ENCODE data around the gene IGSF3. TPM values are rescaled to one million over a fixed set of nuclear protein-coding genes. Genes with fewer than 3 reads are reported as not detected.

The IGSF3 gene
- total RNA-seq, 2 donors from 2014 or later = 1.5 to 8.0 TPM

DNA sequence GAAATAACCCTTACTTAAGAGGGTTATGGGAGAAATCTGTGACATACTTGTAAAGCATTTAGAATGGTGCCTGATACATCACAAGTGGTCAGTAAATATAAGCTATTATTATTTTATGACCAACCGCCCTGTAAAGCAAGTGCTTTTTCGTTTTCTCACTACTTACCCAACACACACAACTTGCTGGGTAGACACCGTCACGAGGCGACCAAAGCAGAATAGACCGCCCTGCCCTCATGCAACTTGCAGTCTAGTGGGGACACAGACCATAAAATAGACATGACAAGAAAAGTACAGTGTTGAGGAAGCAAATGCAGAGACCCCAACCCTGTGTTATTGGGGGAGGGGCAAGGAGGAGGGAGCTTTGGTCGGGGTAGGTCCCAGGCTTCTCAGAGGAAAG is 744 bp upstream of the IGSF3 start:
- no peak for ATAC-seq (ENCODE audit: insufficient number of reproducible peaks, low FRiP score, low read depth)
- Histone ChIP-seq H3K4me1 (ENCODE audit: control insufficient read depth in 1 of 2, low read depth in 2 of 2) (peaks cover 11 to 13% of the 10 kb centered on the region in 2 donors), H3K4me3 (peak overlapping the region; percentile 89), H3K27ac (no peak overlapping the region), H3K27me3 (replicated peaks; ENCODE audit: insufficient read depth) (no peaks in the 10 kb centered on the region), H3K9me3 (no peaks in the 10 kb centered on the region), H3K36me3 (no peaks in the 10 kb centered on the region)
- TF ChIP-seq, protein P1, sequence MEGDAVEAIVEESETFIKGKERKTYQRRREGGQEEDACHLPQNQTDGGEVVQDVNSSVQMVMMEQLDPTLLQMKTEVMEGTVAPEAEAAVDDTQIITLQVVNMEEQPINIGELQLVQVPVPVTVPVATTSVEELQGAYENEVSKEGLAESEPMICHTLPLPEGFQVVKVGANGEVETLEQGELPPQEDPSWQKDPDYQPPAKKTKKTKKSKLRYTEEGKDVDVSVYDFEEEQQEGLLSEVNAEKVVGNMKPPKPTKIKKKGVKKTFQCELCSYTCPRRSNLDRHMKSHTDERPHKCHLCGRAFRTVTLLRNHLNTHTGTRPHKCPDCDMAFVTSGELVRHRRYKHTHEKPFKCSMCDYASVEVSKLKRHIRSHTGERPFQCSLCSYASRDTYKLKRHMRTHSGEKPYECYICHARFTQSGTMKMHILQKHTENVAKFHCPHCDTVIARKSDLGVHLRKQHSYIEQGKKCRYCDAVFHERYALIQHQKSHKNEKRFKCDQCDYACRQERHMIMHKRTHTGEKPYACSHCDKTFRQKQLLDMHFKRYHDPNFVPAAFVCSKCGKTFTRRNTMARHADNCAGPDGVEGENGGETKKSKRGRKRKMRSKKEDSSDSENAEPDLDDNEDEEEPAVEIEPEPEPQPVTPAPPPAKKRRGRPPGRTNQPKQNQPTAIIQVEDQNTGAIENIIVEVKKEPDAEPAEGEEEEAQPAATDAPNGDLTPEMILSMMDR (IDR thresholded peaks at IDR 0.05) = no peak
- DNase-seq (ENCODE audit: low spot score) = no peak

DNA sequence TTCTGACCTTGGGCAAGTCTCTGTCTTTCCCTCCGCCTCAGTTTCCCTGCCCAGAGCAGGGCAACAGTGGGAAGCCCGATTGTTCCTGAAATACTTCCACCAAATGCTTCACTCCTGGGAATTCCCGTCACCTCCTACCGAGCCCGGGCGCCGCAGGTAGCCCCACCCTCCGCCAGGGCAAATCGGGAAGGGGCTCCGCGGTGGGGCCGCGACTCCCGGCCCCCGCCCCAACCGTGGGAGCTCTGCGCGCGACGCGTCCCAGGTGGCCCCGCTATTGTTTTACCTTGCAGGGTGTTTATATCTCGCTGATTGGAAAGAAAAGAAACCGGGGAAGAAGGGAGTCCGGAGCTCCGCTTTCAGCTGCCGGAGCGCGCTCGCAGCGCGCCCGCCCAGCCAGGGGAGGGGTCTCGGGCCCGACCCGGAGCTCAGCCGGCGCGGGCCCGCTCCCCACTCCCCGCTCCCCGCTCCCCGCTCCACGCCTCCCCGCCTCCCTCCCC is 407 bp downstream of the IGSF3 start:
- Histone ChIP-seq H3K36me3 (no peaks in the 10 kb centered on the region), H3K4me3 (peak overlapping the region; percentile 89), H3K4me1 (ENCODE audit: control insufficient read depth in 1 of 2, low read depth in 2 of 2) (peaks cover 11 to 13% of the 10 kb centered on the region in 2 donors), H3K27ac (no peak overlapping the region), H3K9me3 (no peaks in the 10 kb centered on the region), H3K27me3 (replicated peaks; ENCODE audit: insufficient read depth) (no peaks in the 10 kb centered on the region)
- no peak for ATAC-seq (ENCODE audit: insufficient number of reproducible peaks, low FRiP score, low read depth)
- no peak for DNase-seq (ENCODE audit: low spot score)
- TF ChIP-seq, protein P1 (IDR thresholded peaks at IDR 0.05) = no peak

DNA sequence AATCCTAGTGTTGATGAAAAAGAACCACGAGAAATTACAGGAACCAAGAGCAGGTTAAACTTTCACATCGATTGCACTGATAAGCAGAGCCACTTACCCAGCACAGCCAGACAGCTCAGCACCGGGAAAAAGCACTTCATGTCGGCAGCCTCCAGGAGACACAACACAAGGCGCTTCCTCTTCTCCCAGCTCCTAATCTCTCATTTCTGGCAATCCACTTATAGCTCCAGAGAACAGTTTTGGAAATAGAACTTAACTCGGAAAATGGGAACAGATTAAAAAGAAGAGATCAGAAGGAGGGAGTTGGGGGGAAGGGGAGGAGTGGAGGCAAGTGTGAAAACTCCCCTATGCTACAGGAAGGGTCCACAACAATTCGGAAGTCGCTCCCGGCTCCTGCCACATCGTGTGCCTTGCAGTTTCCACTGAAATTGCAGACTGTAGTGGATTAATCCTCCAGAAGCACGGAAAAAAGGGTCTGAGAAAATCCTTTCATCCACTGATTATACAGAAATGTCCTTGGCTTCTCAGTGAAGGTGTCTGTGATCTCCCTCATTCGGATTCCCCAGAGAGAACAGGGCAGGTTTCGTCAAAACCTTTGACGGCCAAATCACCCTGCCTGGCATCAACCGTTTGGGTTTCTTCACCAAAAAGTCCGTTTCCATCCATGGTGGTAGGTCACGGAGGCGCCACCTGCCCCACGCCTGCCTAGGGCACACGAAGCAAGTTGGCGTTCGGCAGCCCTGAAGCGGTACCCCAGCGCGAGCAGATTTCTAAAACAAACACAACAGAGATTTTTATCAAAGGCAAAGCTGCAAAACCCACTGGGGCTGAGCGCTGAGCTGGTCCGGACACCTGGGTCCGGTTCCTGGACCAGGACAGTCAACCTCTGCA is 1.1 kb downstream of the IGSF3 start:
- H3K36me3 ChIP-seq = no peaks in the 10 kb centered on the region
- no peak overlapping the region for H3K27ac ChIP-seq
- H3K4me3 ChIP-seq = peak overlapping the region; percentile 89
- H3K4me1 ChIP-seq (ENCODE audit: control insufficient read depth in 1 of 2, low read depth in 2 of 2) = peaks cover 11 to 13% of the 10 kb centered on the region in 2 donors
- H3K9me3 ChIP-seq = no peaks in the 10 kb centered on the region
- ATAC-seq (ENCODE audit: insufficient number of reproducible peaks, low FRiP score, low read depth) (no peak), DNase-seq (ENCODE audit: low spot score) (no peak)
- H3K27me3 ChIP-seq (replicated peaks; ENCODE audit: insufficient read depth) = no peaks in the 10 kb centered on the region
- TF ChIP-seq, protein P1 (IDR thresholded peaks at IDR 0.05) = no peak

DNA sequence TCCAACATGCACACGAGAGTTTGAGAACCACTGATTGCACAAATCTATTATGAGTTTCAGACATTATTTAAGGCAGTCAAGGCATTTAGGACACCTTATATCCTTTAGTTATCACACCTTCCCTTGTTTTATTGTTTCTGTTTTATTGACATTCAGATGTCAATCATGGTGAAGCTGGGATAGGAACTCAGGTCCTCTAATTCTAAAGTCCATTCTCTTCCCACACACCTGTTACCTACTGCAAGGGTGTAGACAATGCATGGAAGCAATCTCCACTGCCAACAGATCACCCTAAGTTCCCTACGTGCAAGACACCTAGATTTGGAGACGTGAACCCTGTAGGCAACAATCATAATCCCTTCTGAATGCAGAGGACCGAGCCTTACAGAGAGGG is 2.6 kb downstream of the IGSF3 start:
- Histone ChIP-seq H3K4me1 (ENCODE audit: control insufficient read depth in 1 of 2, low read depth in 2 of 2) (peaks cover 11 to 13% of the 10 kb centered on the region in 2 donors), H3K27me3 (replicated peaks; ENCODE audit: insufficient read depth) (no peaks in the 10 kb centered on the region), H3K4me3 (no peak overlapping the region), H3K36me3 (no peaks in the 10 kb centered on the region), H3K9me3 (no peaks in the 10 kb centered on the region), H3K27ac (no peak overlapping the region)
- TF ChIP-seq, protein P1 (IDR thresholded peaks at IDR 0.05) = no peak
- DNase-seq (ENCODE audit: low spot score) (no peak), ATAC-seq (ENCODE audit: insufficient number of reproducible peaks, low FRiP score, low read depth) (no peak)

DNA sequence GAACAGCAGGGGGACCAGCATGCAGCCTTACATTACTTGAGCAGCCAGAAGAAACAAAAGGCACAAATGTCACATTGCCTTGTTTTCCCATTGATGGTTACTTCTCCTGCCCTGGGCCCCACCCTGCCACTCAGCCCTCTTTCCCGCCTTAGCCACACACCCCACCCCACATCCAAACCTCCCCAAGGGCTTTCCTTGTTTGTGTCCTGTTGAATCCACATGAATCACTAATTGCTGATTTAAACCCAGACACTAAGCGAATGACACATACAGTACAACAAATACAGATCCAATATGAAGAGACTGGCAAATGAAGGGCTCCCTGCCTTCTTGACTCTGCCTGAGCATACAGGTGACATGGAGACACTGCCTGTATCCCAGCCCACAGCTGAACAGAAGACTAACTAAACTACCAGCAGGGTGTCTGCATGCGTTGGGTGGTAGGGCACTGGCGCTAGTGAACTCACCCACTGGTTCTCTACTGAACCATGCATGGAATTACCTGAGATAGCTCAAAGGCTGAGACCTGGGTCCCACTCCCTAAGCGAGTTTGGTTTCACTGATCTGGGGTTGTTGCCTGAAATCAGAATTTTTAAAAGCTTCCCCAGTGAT is 3.1 kb downstream of the IGSF3 start:
- DNase-seq (ENCODE audit: low spot score) = no peak
- H3K4me1 ChIP-seq (ENCODE audit: control insufficient read depth in 1 of 2, low read depth in 2 of 2) = peaks cover 11 to 13% of the 10 kb centered on the region in 2 donors
- no peaks in the 10 kb centered on the region for H3K9me3 ChIP-seq
- H3K27me3 ChIP-seq (replicated peaks; ENCODE audit: insufficient read depth) = no peaks in the 10 kb centered on the region
- no peak overlapping the region for H3K27ac ChIP-seq
- no peak for ATAC-seq (ENCODE audit: insufficient number of reproducible peaks, low FRiP score, low read depth)
- TF ChIP-seq, protein P1 (IDR thresholded peaks at IDR 0.05) = no peak
- no peak overlapping the region for H3K4me3 ChIP-seq
- H3K36me3 ChIP-seq = no peaks in the 10 kb centered on the region
